Upper lobe of right lung (tissue), 1 donor: Measurements from ENCODE around the gene KRT39. TPM values are rescaled to one million over a fixed set of nuclear protein-coding genes. Genes with fewer than 3 reads are reported as not detected.
"Not testable (repeated sequence)": the region's sequence is repeated elsewhere in the genome, so short reads cannot be mapped to it uniquely, and the experiment has no call there.

Source experiments
- ATAC-seq: fragments of 200-7000 bp; cut with Tn5 transposase; one replicate; pipeline ENCODE4 v1.9.1; 2020; ENCODE audit warnings: mild to moderate bottlenecking, moderate library complexity
- DNase-seq: peaks from one replicate; pipeline ENCODE4 v3.0.0-alpha.2; 2020
- H3K27ac ChIP-seq: fragments of 200-600 bp; one replicate; pipeline ENCODE4 v1.8.0; 2022
- H3K27me3 ChIP-seq: fragments of 200-600 bp; one replicate; pipeline ENCODE4 v1.8.0; 2022; ENCODE audit warnings: mild to moderate bottlenecking
- H3K36me3 ChIP-seq: fragments of 200-600 bp; one replicate; pipeline ENCODE4 v1.8.0; 2022
- H3K4me1 ChIP-seq: fragments of 200-600 bp; one replicate; pipeline ENCODE4 v1.8.0; 2022
- H3K4me3 ChIP-seq: fragments of 200-600 bp; one replicate; pipeline ENCODE4 v1.8.0; 2022; ENCODE audit warnings: mild to moderate bottlenecking
- H3K9me3 ChIP-seq: fragments of 200-600 bp; one replicate; pipeline ENCODE4 v1.8.0; 2022
- intact Hi-C: fragments of 100-400 bp; cut with DNase I; formaldehyde crosslinking; loops from one replicate; pipeline ENCODE4 v1.11.0; 2022
- total RNA-seq: library from RNA; stranded (reverse); fragmentation: NEBNext Ultra II Directional; extraction: Animal tissue kit (Norgen Biotek cat#: 25700); gene quantifications from one replicate; pipeline ENCODE4 v1.2.1, GENCODE V29; 2021
- TF ChIP-seq, protein P1 (sequence below): fragments of 200-600 bp; IDR thresholded peaks from one replicate; pipeline ENCODE4 v1.8.0; 2022; ENCODE audit warnings: antibody characterized with exemption
- donor health status: DM: no; HTN: yes; CAD: no; lungs with severe emphysema.

Gene KRT39
- total RNA-seq, 1 donor from 2014 or later: 0.35 TPM

DNA sequence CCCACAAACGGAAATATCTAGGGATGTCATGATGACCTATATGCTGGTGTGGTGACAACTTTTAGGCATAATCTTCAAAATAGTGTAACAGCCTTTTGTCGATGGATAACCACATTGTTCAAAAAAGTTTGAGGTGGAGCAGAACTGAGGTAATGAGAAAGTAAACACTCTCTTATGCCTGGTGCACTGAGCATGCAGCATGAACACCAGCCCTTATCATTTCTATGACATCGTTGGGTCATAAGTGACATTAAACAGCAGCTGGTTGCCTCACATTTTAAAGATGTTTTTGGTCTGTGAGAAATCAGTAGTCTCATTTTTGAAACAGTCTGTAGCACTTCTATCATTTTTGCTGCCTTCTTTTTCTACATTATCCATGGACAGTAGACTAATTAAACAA lies 31.1 kb downstream of the KRT39 start:
- DNase-seq (no peak), ATAC-seq (no peak)
- H3K27ac ChIP-seq: no peak overlapping the region
- no peaks in the 10 kb centered on the region for H3K27me3 ChIP-seq
- no peak overlapping the region for H3K4me3 ChIP-seq
- intact Hi-C loops: no loop called here
- no peaks in the 10 kb centered on the region for H3K9me3 ChIP-seq
- no peaks in the 10 kb centered on the region for H3K4me1 ChIP-seq
- no peaks in the 10 kb centered on the region for H3K36me3 ChIP-seq
- TF ChIP-seq, protein P1, sequence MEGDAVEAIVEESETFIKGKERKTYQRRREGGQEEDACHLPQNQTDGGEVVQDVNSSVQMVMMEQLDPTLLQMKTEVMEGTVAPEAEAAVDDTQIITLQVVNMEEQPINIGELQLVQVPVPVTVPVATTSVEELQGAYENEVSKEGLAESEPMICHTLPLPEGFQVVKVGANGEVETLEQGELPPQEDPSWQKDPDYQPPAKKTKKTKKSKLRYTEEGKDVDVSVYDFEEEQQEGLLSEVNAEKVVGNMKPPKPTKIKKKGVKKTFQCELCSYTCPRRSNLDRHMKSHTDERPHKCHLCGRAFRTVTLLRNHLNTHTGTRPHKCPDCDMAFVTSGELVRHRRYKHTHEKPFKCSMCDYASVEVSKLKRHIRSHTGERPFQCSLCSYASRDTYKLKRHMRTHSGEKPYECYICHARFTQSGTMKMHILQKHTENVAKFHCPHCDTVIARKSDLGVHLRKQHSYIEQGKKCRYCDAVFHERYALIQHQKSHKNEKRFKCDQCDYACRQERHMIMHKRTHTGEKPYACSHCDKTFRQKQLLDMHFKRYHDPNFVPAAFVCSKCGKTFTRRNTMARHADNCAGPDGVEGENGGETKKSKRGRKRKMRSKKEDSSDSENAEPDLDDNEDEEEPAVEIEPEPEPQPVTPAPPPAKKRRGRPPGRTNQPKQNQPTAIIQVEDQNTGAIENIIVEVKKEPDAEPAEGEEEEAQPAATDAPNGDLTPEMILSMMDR: no peak

DNA sequence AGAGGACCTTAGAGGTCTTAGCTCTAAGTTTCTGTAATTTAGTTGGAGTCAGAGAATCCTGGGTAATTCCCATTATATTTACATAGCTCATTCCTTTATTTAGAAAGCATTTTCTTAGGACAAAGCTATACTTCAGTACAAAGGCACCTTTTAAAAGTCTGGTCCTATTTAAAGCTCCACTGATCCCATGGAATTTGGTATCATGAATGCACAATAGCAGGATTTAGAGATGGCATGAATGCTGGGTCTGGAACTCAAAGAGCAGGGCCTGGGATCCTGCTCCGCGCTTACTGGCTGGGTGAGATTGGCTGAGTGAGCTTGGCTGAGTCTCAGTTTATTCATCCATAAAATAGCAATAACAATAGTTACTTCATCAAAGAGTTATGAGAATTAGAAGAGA lies 34.1 kb downstream of the KRT39 start:
- no peak for DNase-seq
- TF ChIP-seq, protein P1: no peak
- intact Hi-C loops: no loop called here

DNA sequence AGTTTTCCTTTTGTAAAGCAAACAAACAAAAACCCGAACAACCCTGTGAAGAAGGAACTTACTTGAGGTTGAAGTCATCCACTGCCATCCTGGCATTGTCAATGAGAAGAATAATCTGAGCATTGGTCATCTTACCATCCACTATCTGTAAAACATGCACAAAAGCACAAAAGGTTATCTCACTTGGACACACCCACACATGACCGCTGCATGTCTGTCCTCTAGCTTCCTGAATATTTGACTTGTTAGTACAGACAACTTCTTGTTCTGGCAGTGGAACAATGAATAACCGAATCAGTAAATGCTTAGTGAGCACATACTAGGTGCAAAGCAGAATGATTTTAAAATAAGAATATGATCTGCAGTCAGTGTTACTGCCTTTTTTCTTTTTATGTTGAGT lies 35.4 kb downstream of the KRT39 start:
- Histone ChIP-seq H3K4me3 (no peak overlapping the region), H3K36me3 (no peaks in the 10 kb centered on the region), H3K27ac (no peak overlapping the region), H3K9me3 (no peaks in the 10 kb centered on the region), H3K4me1 (no peaks in the 10 kb centered on the region), H3K27me3 (peaks cover 11% of the 10 kb centered on the region)
- intact Hi-C loops: no loop called here
- no peak for DNase-seq
- ATAC-seq: no peak
- TF ChIP-seq, protein P1: no peak

More for the DNA sequence above, 34.1 kb downstream of the KRT39 start:
- Histone ChIP-seq H3K4me3 (no peak overlapping the region), H3K9me3 (no peaks in the 10 kb centered on the region), H3K36me3 (no peaks in the 10 kb centered on the region), H3K4me1 (no peaks in the 10 kb centered on the region), H3K27me3 (no peaks in the 10 kb centered on the region), H3K27ac (no peak overlapping the region)
- ATAC-seq: no peak

DNA sequence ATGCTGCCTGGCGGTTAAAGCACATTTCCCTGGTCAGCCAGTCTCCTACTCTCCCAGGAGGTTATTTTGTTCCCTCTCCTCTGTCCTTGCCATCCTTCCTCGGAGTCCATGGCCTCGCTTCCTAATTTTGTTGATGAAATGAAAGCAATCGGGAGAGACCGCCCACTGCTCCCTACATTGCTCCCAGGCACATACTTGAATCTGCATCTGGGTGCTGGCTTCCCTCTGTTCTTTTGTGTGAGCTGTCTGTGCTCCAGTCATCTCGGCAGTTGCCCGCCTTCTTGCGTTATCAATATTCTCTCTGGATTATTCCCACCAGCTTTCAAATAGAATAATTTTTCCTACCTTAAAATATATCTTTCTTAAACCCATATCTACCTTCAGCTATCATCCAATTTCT lies 40.4 kb downstream of the KRT39 start:
- ATAC-seq: no peak
- intact Hi-C loops: no loop called here
- Histone ChIP-seq H3K27me3 (peaks cover 11% of the 10 kb centered on the region), H3K9me3 (no peaks in the 10 kb centered on the region), H3K4me3 (no peak overlapping the region), H3K4me1 (no peaks in the 10 kb centered on the region), H3K27ac (no peak overlapping the region), H3K36me3 (no peaks in the 10 kb centered on the region)
- TF ChIP-seq, protein P1: no peak
- DNase-seq: no peak

DNA sequence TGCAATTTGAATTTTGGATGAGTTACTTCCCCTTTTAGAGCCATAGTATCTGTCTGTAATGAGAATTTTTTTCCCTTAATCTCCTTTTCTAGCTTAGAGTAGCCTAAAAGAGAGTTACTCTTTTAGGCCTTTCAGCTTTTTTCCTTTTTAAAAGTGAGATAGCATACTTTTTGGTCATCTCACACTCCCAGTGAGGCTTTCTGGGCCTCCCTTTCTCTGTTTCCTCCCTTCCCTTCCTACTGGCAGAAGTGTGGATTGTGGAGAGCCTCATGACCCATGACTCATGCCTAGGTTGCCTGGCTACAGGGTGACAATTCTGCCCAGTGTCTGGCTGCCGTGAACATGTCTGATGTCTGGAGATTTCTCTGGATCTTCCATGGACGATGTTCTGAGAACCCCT lies 44.5 kb downstream of the KRT39 start:
- no peaks in the 10 kb centered on the region for H3K4me1 ChIP-seq
- H3K27ac ChIP-seq: no peak overlapping the region
- no peaks in the 10 kb centered on the region for H3K9me3 ChIP-seq
- no peak for DNase-seq
- H3K4me3 ChIP-seq: no peak overlapping the region
- H3K27me3 ChIP-seq: peaks cover 10% of the 10 kb centered on the region
- TF ChIP-seq, protein P1: no peak
- H3K36me3 ChIP-seq: no peaks in the 10 kb centered on the region
- intact Hi-C loops: no loop called here
- ATAC-seq: peak; percentile 94

DNA sequence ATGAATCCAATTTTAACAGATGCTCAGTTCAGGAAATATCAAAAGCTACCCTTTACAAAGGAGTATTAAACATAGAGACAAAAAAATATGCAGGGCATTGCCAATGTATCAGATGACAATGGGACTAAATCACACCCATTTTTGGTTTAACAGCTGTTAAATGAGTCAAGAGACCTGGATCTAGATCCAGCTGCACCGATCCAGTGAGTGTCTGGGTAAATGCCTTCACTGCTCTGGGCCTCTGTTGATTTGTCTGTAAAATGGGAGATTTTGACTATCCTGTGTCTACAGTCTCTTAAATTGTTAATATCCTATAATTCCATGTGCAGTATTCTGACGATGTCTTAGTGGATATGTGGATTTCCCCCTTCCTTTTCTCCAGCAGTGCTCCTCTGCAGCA lies 45.7 kb downstream of the KRT39 start:
- no peaks in the 10 kb centered on the region for H3K4me1 ChIP-seq
- DNase-seq (no peak), ATAC-seq (no peak)
- H3K4me3 ChIP-seq: no peak overlapping the region
- no peaks in the 10 kb centered on the region for H3K36me3 ChIP-seq
- TF ChIP-seq, protein P1: no peak
- no peaks in the 10 kb centered on the region for H3K27me3 ChIP-seq
- H3K27ac ChIP-seq: no peak overlapping the region
- no peaks in the 10 kb centered on the region for H3K9me3 ChIP-seq
- intact Hi-C loops: no loop called here

DNA sequence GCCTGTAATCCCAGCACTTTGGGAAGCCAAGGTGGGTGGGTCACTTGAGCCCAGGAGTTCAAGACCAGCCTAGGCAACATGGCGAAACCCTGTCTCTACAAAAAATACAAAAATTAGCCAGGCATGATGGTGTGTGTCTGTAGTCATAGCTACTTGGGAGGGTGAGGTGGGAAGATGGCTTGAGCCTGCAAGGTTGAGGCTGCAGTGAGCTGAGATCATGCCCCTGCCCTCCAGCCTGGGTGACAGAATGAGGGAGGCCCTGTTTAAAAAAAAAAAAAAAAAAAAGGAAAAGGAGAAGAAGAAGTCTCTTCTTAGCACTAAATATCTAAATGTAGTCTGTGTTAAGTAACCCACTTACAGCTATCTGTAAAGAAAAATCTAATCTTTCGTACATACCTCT lies 49.6 kb downstream of the KRT39 start:
- H3K27me3 ChIP-seq, intact Hi-C loops, H3K27ac ChIP-seq, H3K36me3 ChIP-seq, DNase-seq, H3K4me3 ChIP-seq, H3K4me1 ChIP-seq, ATAC-seq, H3K9me3 ChIP-seq: not testable (repeated sequence)
